Trophoblast cell (in vitro differentiated cells and primary cell): ENCODE results near the gene CDH26.

ENCODE experiments used
- DNase-seq, 2 donors: peaks; one replicate each; pipeline ENCODE4 v3.0.0-alpha.2; 2016
- H2AFZ ChIP-seq: 2 replicates; pipeline ENCODE4 v1.6.1; 2013; ENCODE audit warnings: low read length, moderate library complexity, mild to moderate bottlenecking; ENCODE audit not compliant: insufficient read depth, poor library complexity
- H2AK5ac ChIP-seq: 2 replicates; pipeline ENCODE4 v1.6.1; 2013; ENCODE audit warnings: mild to moderate bottlenecking, low read length
- H2BK120ac ChIP-seq: 2 replicates; pipeline ENCODE4 v1.6.1; 2013; ENCODE audit warnings: low read length, mild to moderate bottlenecking, moderate library complexity; ENCODE audit not compliant: insufficient read depth, poor library complexity
- H2BK12ac ChIP-seq: 2 replicates; pipeline ENCODE4 v1.6.1; 2013; ENCODE audit warnings: mild to moderate bottlenecking, low read length, moderate library complexity
- H2BK5ac ChIP-seq: 2 replicates; pipeline ENCODE4 v1.6.1; 2013; ENCODE audit warnings: low read length, low read depth, moderate library complexity, mild to moderate bottlenecking; ENCODE audit not compliant: poor library complexity
- H3K14ac ChIP-seq: 2 replicates; pipeline ENCODE4 v1.6.1; 2013; ENCODE audit warnings: mild to moderate bottlenecking, low read length
- H3K18ac ChIP-seq: 2 replicates; pipeline ENCODE4 v1.6.1; 2013; ENCODE audit warnings: mild to moderate bottlenecking, low read length
- H3K23ac ChIP-seq: 2 replicates; pipeline ENCODE4 v1.6.1; 2013; ENCODE audit warnings: low read length
- H3K27ac ChIP-seq: 2 replicates; pipeline ENCODE4 v1.5.1; 2013; ENCODE audit warnings: low read depth, mild to moderate bottlenecking, inconsistent platforms, low read length, moderate library complexity
- H3K27me3 ChIP-seq: 2 replicates; pipeline ENCODE4 v1.6.1; 2013; ENCODE audit warnings: inconsistent platforms, mild to moderate bottlenecking, low read length, moderate library complexity; ENCODE audit not compliant: insufficient read depth
- H3K36me3 ChIP-seq, 2 experiments: 1 replicate in 1 of 2; 2 replicates in 1 of 2; pipeline ENCODE4 v1.6.1; 2013; ENCODE audit warnings: low read length in 2 of 2, mild to moderate bottlenecking in 2 of 2, moderate library complexity in 1 of 2; ENCODE audit not compliant: insufficient read depth in 2 of 2, control insufficient read depth in 1 of 2
- H3K4ac ChIP-seq: 2 replicates; pipeline ENCODE4 v1.6.1; 2013; ENCODE audit warnings: low read depth, mild to moderate bottlenecking, low read length, moderate library complexity
- H3K4me1 ChIP-seq, 2 experiments: 1 replicate in 1 of 2; 2 replicates in 1 of 2; pipeline ENCODE4 v1.6.1; 2013; ENCODE audit warnings: low read length in 2 of 2, mild to moderate bottlenecking in 2 of 2, moderate library complexity in 1 of 2; ENCODE audit not compliant: insufficient read depth in 2 of 2, control insufficient read depth in 1 of 2
- H3K4me2 ChIP-seq: 2 replicates; pipeline ENCODE4 v1.6.1; 2013; ENCODE audit warnings: inconsistent platforms, mild to moderate bottlenecking, low read length, moderate library complexity
- H3K4me3 ChIP-seq: 2 replicates; pipeline ENCODE4 v1.5.1; 2013; ENCODE audit warnings: mild to moderate bottlenecking, low read depth, low read length, inconsistent platforms
- H3K79me1 ChIP-seq: one replicate; pipeline ENCODE4 v1.6.1; 2013; ENCODE audit warnings: low read length
- H3K79me2 ChIP-seq: 2 replicates; pipeline ENCODE4 v1.6.1; 2013; ENCODE audit warnings: low read length, mild to moderate bottlenecking; ENCODE audit not compliant: control insufficient read depth, insufficient read depth, poor library complexity
- H3K9ac ChIP-seq: 2 replicates; pipeline ENCODE4 v1.6.1; 2013; ENCODE audit warnings: mild to moderate bottlenecking, low read length
- H3K9me3 ChIP-seq: 2 replicates; pipeline ENCODE4 v1.6.1; 2013; ENCODE audit warnings: low read depth, mild to moderate bottlenecking, control low read depth, inconsistent platforms, low read length; ENCODE audit not compliant: insufficient read depth
- H4K12ac ChIP-seq: 2 replicates; pipeline ENCODE4 v1.6.1; 2013; ENCODE audit warnings: low read depth, mild to moderate bottlenecking, low read length, moderate library complexity
- H4K8ac ChIP-seq: 2 replicates; pipeline ENCODE4 v1.6.1; 2013; ENCODE audit warnings: low read depth, mild to moderate bottlenecking, low read length, moderate library complexity
- H4K91ac ChIP-seq: one replicate; pipeline ENCODE4 v1.6.1; 2013; ENCODE audit warnings: low read depth, mild to moderate bottlenecking, low read length, moderate library complexity
- WGBS: extraction: QIAGEN DNeasy Blood & Tissue Kit; methylation state at CpG from one replicate; pipeline ENCODE4 v1.1.7; 2013; ENCODE audit warnings: missing lambda C conversion rate; ENCODE audit not compliant: insufficient read length, insufficient coverage; ENCODE audit errors: extremely low coverage; 5-methylcytosine and 5-hydroxymethylcytosine counted together

The CDH26 gene

GRCh38 chr20:59931511-59932312 lies 26.5 kb upstream of the CDH26 start:
- Histone ChIP-seq H2BK120ac (no peak overlapping the region), H2BK12ac (no peak overlapping the region), H3K4me1 (peaks cover 0 to 5% of the 10 kb centered on the region in 2 experiments), H3K4me2 (no peak overlapping the region), H3K9me3 (peaks cover 4% of the 10 kb centered on the region), H3K18ac (no peak overlapping the region), H2AK5ac (no peak overlapping the region), H3K14ac (no peak overlapping the region), H3K27me3 (no peaks in the 10 kb centered on the region), H3K27ac (no peak overlapping the region), H3K36me3 (no peaks in the 10 kb centered on the region), H2AFZ (no peak overlapping the region), H3K4ac (no peak overlapping the region), H3K79me1 (peaks cover 5% of the 10 kb centered on the region), H3K9ac (no peak overlapping the region), H4K91ac (no peak overlapping the region), H3K79me2 (peaks cover 3% of the 10 kb centered on the region), H3K4me3 (no peak overlapping the region), H3K23ac (no peak overlapping the region), H4K12ac (no peak overlapping the region), H4K8ac (no peak overlapping the region), H2BK5ac (no peak overlapping the region)
- DNase-seq, result no peak
- WGBS, result no CpG with 5 or more reads among the region's 9 CpGs

- Histone ChIP-seq H2BK120ac (no peak overlapping the region), H2BK12ac (no peak overlapping the region), H3K79me1 (peaks cover 5% of the 10 kb centered on the region), H4K12ac (no peak overlapping the region), H3K9ac (no peak overlapping the region), H3K27ac (no peak overlapping the region), H3K23ac (no peak overlapping the region), H3K4me2 (no peak overlapping the region), H3K4me3 (no peak overlapping the region), H2BK5ac (no peak overlapping the region), H3K36me3 (no peaks in the 10 kb centered on the region), H3K4me1 (peaks cover 0 to 5% of the 10 kb centered on the region in 2 experiments), H2AK5ac (no peak overlapping the region), H3K18ac (no peak overlapping the region), H3K14ac (no peak overlapping the region), H2AFZ (peak overlapping the region; percentile 30), H4K91ac (no peak overlapping the region), H3K27me3 (no peaks in the 10 kb centered on the region), H3K4ac (no peak overlapping the region), H4K8ac (no peak overlapping the region), H3K9me3 (peaks cover 4% of the 10 kb centered on the region), H3K79me2 (peaks cover 3% of the 10 kb centered on the region)
- no peak for DNase-seq
- no CpG with 5 or more reads among the region's 72 CpGs for WGBS
Observed at GRCh38 chr20:59932616-59933295, 25.5 kb upstream of the CDH26 start.

- H4K91ac ChIP-seq, result peak within 1 kb of the TSS; percentile 43
- no peaks in the 10 kb centered on the region for H3K27me3 ChIP-seq
- peak within 1 kb of the TSS; percentile 70 for H3K9ac ChIP-seq
- no peak within 1 kb of the TSS for H2BK5ac ChIP-seq
- peak within 1 kb of the TSS; percentile 97 for H4K8ac ChIP-seq
- WGBS, result no CpG with 5 or more reads among the region's 65 CpGs
- peaks cover 5% of the 10 kb centered on the region for H3K79me1 ChIP-seq
- peak within 1 kb of the TSS; percentile 99 for H2AFZ ChIP-seq
- peak; percentile 23 to 58 for DNase-seq
- no peak within 1 kb of the TSS for H3K27ac ChIP-seq
- peak within 1 kb of the TSS; percentile 75 for H3K18ac ChIP-seq
- no peak within 1 kb of the TSS for H3K23ac ChIP-seq
- H3K79me2 ChIP-seq, result peaks cover 3% of the 10 kb centered on the region
- peak within 1 kb of the TSS; percentile 96 for H3K4me2 ChIP-seq
- H2BK12ac ChIP-seq, result peak within 1 kb of the TSS; percentile 61
- no peak within 1 kb of the TSS for H2AK5ac ChIP-seq
- peak within 1 kb of the TSS; percentile 68 for H3K14ac ChIP-seq
- peak within 1 kb of the TSS; percentile 87 for H4K12ac ChIP-seq
- peaks cover 3 to 5% of the 10 kb centered on the region in 2 experiments for H3K4me1 ChIP-seq
- peak within 1 kb of the TSS; percentile 75 for H3K4me3 ChIP-seq
- peak within 1 kb of the TSS; percentile 75 for H3K4ac ChIP-seq
- H3K36me3 ChIP-seq, result no peaks in the 10 kb centered on the region
- peaks cover 4% of the 10 kb centered on the region for H3K9me3 ChIP-seq
- peak within 1 kb of the TSS; percentile 20 for H2BK120ac ChIP-seq
Observed at GRCh38 chr20:59933296-59933848, 24.9 kb upstream of the CDH26 start, which contains the start of gene SYCP2. Gene SYCP2, minus strand, starts transcription at chr20:59933637. Its CDS starts 11,224 bp downstream, at chr20:59922413.

GRCh38 chr20:59933849-59934585 lies 24.2 kb upstream of the CDH26 start:
- no CpG with 5 or more reads among the region's 59 CpGs for WGBS
- Histone ChIP-seq H2BK5ac (no peak overlapping the region), H3K18ac (peak overlapping the region; percentile 75), H3K4me1 (peaks cover 8 to 11% of the 10 kb centered on the region in 2 experiments), H3K4me2 (peak overlapping the region; percentile 96), H3K9ac (peak overlapping the region; percentile 70), H3K79me2 (peaks cover 3% of the 10 kb centered on the region), H3K27me3 (no peaks in the 10 kb centered on the region), H3K14ac (peak overlapping the region; percentile 68), H2AFZ (peak overlapping the region; percentile 99), H2AK5ac (no peak overlapping the region), H3K4ac (peak overlapping the region; percentile 75), H2BK12ac (peak overlapping the region; percentile 61), H4K91ac (peak overlapping the region; percentile 43), H3K23ac (no peak overlapping the region), H3K27ac (no peak overlapping the region), H3K36me3 (no peaks in the 10 kb centered on the region), H3K79me1 (peaks cover 5% of the 10 kb centered on the region), H4K12ac (peak overlapping the region; percentile 87), H2BK120ac (peak overlapping the region; percentile 20), H3K9me3 (peaks cover 5% of the 10 kb centered on the region), H3K4me3 (peak overlapping the region; percentile 75), H4K8ac (peak overlapping the region; percentile 97)
- DNase-seq, result peak; percentile 60 to 76
